LNCaP clone FGC (cell line): ENCODE data around the gene EMC1.
A peak's percentile ranks its signal among the peaks of the same experiment; 100 is the strongest.
"Not testable (repeated sequence)": the region's sequence is repeated elsewhere in the genome, so short reads cannot be mapped to it uniquely, and the experiment has no call there.

Experiments
- DNase-seq: peaks from one replicate; pipeline ENCODE4 v3.0.0-alpha.2; 2011; ENCODE audit warnings: low read depth
- H3K4me3 ChIP-seq: 2 replicates; pipeline ENCODE4 v1.5.1; 2011; ENCODE audit warnings: mild to moderate bottlenecking, low read depth, low read length, control low read depth
- CTCF ChIP-seq: IDR thresholded peaks from 2 replicates; pipeline ENCODE4 v1.5.1; 2012; ENCODE audit warnings: mild to moderate bottlenecking; ENCODE audit not compliant: control insufficient read depth, insufficient read depth; ENCODE audit errors: extremely low read depth

Gene EMC1

GRCh38 chr1:19257178-19257914, 6.0 kb upstream of the EMC1 start:
- TF ChIP-seq CTCF: no peak
- H3K4me3 ChIP-seq: no peak overlapping the region
- no peak for DNase-seq

- H3K4me3 ChIP-seq, DNase-seq: not testable (repeated sequence)
Measured at GRCh38 chr1:19256301-19256700, 5.0 kb upstream of the EMC1 start.

GRCh38 chr1:19255288-19255687, 4.0 kb upstream of the EMC1 start:
- DNase-seq: no peak
- TF ChIP-seq CTCF: no peak
- no peak overlapping the region for H3K4me3 ChIP-seq

- no peak overlapping the region for H3K4me3 ChIP-seq
- DNase-seq: no peak
- no peak for TF ChIP-seq CTCF
Measured at GRCh38 chr1:19254416-19254815, 3.1 kb upstream of the EMC1 start.

- no peak for DNase-seq
- peak overlapping the region; percentile 90 for H3K4me3 ChIP-seq
- TF ChIP-seq CTCF: no peak
Measured at GRCh38 chr1:19250629-19251304, 557 bp downstream of the EMC1 start.

GRCh38 chr1:19240673-19241538, 10.4 kb downstream of the EMC1 start:
- TF ChIP-seq CTCF: peak; percentile 83
- no peak for DNase-seq
- H3K4me3 ChIP-seq: no peak overlapping the region

- no peak for TF ChIP-seq CTCF
- H3K4me3 ChIP-seq: no peak overlapping the region
Measured at GRCh38 chr1:19239876-19240275, 11.4 kb downstream of the EMC1 start.

More at GRCh38 chr1:19239876-19240275, 11.4 kb downstream of the EMC1 start:
- no peak for DNase-seq
